GM23338 (cell line): ENCODE data around the gene FILIP1. TPM values are rescaled to one million over a fixed set of nuclear protein-coding genes. Genes with fewer than 3 reads are reported as not detected.
"Not testable (repeated sequence)": the region's sequence is repeated elsewhere in the genome, so short reads cannot be mapped to it uniquely, and the experiment has no call there.

Experiments used
- ATAC-seq: fragments of 200-7000 bp; cut with Tn5 transposase; 3 replicates; pipeline ENCODE4 v1.9.1; 2020
- DNase-seq: peaks from one replicate; pipeline ENCODE4 v3.0.0-alpha.2; 2015; ENCODE audit warnings: low spot score
- H2AFZ ChIP-seq: fragments of 200-600 bp; sonication (generic); 2 replicates; pipeline ENCODE4 v1.8.0; 2016; ENCODE audit warnings: antibody characterized with exemption, mild to moderate bottlenecking, moderate library complexity
- H3F3A ChIP-seq: fragments of 200-600 bp; sonication (generic); replicated peaks from 2 replicates; pipeline ENCODE4 v1.8.0; 2017; ENCODE audit warnings: antibody characterized with exemption, mixed run types, low read depth
- H3K27ac ChIP-seq: fragments of 200-600 bp; sonication (generic); 2 replicates; pipeline ENCODE4 v1.6.1; 2016; ENCODE audit warnings: low read depth
- H3K27me3 ChIP-seq: fragments of 200-600 bp; sonication (generic); 2 replicates; pipeline ENCODE4 v1.8.0; 2016; ENCODE audit warnings: mild to moderate bottlenecking, mixed run types, moderate library complexity; ENCODE audit not compliant: insufficient read depth
- H3K36me3 ChIP-seq: fragments of 200-600 bp; sonication (generic); 2 replicates; pipeline ENCODE4 v1.8.0; 2016; ENCODE audit warnings: mild to moderate bottlenecking; ENCODE audit not compliant: insufficient read depth
- H3K4me1 ChIP-seq: fragments of 200-600 bp; sonication (generic); 2 replicates; pipeline ENCODE4 v1.8.0; 2016; ENCODE audit warnings: mild to moderate bottlenecking, moderate library complexity; ENCODE audit not compliant: insufficient read depth
- H3K4me2 ChIP-seq: fragments of 200-600 bp; sonication (generic); 2 replicates; pipeline ENCODE4 v1.7.1; 2017; ENCODE audit warnings: mixed run types
- H3K4me3 ChIP-seq: fragments of 200-600 bp; sonication (generic); 2 replicates; pipeline ENCODE4 v1.6.1; 2016; ENCODE audit warnings: mixed run types
- H3K79me2 ChIP-seq: fragments of 200-600 bp; sonication (generic); replicated peaks from 2 replicates; pipeline ENCODE4 v1.8.0; 2017; ENCODE audit warnings: mild to moderate bottlenecking; ENCODE audit not compliant: insufficient read depth
- H3K9me2 ChIP-seq: fragments of 200-600 bp; sonication (generic); 2 replicates; pipeline ENCODE4 v1.8.0; 2017; ENCODE audit not compliant: insufficient read depth
- H4K20me1 ChIP-seq: fragments of 200-600 bp; sonication (generic); replicated peaks from 2 replicates; pipeline ENCODE4 v1.8.0; 2017; ENCODE audit warnings: mild to moderate bottlenecking; ENCODE audit not compliant: insufficient read depth
- H3K27ac Mint-ChIP-seq: 2 replicates; pipeline ENCODE4 v1.8.0; 2020; ENCODE audit warnings: inconsistent platforms, mild to moderate bottlenecking, moderate library complexity, mixed read lengths
- H3K27me3 Mint-ChIP-seq: 3 replicates; pipeline ENCODE4 v1.8.0; 2022; ENCODE audit warnings: low read depth, mild to moderate bottlenecking, moderate library complexity, mixed read lengths, inconsistent platforms; ENCODE audit not compliant: insufficient read depth, poor library complexity
- H3K36me3 Mint-ChIP-seq: 3 replicates; pipeline ENCODE4 v1.8.0; 2021; ENCODE audit warnings: low read depth, mild to moderate bottlenecking, inconsistent platforms, moderate library complexity, mixed read lengths
- H3K4me1 Mint-ChIP-seq: 3 replicates; pipeline ENCODE4 v1.8.0; 2020; ENCODE audit warnings: mild to moderate bottlenecking, inconsistent platforms, mixed read lengths
- H3K4me3 Mint-ChIP-seq: 3 replicates; pipeline ENCODE4 v1.8.0; 2021; ENCODE audit warnings: moderate library complexity, mild to moderate bottlenecking, inconsistent platforms, mixed read lengths
- H3K9me3 Mint-ChIP-seq: 3 replicates; pipeline ENCODE4 v1.8.0; 2020; ENCODE audit warnings: moderate library complexity, mild to moderate bottlenecking, inconsistent platforms, mixed read lengths
- CREB1 ChIP-seq: fragments of 250-450 bp; sonication (Bioruptor Pico); IDR thresholded peaks from 2 replicates; pipeline ENCODE4 v1.5.0; 2020; ENCODE audit warnings: low read depth, mild to moderate bottlenecking, moderate library complexity
- EZH2 ChIP-seq: fragments of 200-600 bp; sonication (generic); IDR thresholded peaks from one replicate; pipeline ENCODE4 v1.8.0; 2017; ENCODE audit warnings: antibody characterized with exemption, mild to moderate bottlenecking, low read depth; ENCODE audit not compliant: unreplicated experiment
- EZH2phosphoT487 ChIP-seq: fragments of 200-600 bp; sonication (generic); IDR thresholded peaks from one replicate; pipeline ENCODE4 v1.8.1; 2018; ENCODE audit warnings: antibody characterized with exemption; ENCODE audit not compliant: unreplicated experiment
- JUNB ChIP-seq: IDR thresholded peaks from one replicate; pipeline ENCODE4 v1.6.1; 2016; ENCODE audit warnings: antibody characterized with exemption; ENCODE audit not compliant: unreplicated experiment
- NANOG ChIP-seq: IDR thresholded peaks from 2 replicates; pipeline ENCODE4 v1.6.1; 2016; ENCODE audit warnings: antibody characterized with exemption, borderline replicate concordance
- POLR2AphosphoS5 ChIP-seq: IDR thresholded peaks from 2 replicates; pipeline ENCODE4 v1.6.1; 2016; ENCODE audit warnings: antibody characterized with exemption, low read depth
- STAT1 ChIP-seq: IDR thresholded peaks from one replicate; pipeline ENCODE4 v1.6.1; 2016; ENCODE audit warnings: antibody characterized with exemption; ENCODE audit not compliant: unreplicated experiment
- ZNF114 ChIP-seq: fragments of 250-450 bp; sonication (Bioruptor Pico); IDR thresholded peaks from 2 replicates; pipeline ENCODE4 v1.5.0; 2020; ENCODE audit warnings: mild to moderate bottlenecking, moderate library complexity
- ZNF331 ChIP-seq: fragments of 250-450 bp; sonication (Bioruptor Pico); IDR thresholded peaks from 2 replicates; pipeline ENCODE4 v1.5.0; 2020; ENCODE audit warnings: low read depth, mild to moderate bottlenecking, moderate library complexity
- ZNF462 ChIP-seq: fragments of 250-450 bp; sonication (Bioruptor Pico); IDR thresholded peaks from 2 replicates; pipeline ENCODE4 v1.5.0; 2020; ENCODE audit warnings: mild to moderate bottlenecking, moderate library complexity
- polyA plus RNA-seq: library from polyadenylated mRNA; unstranded; fragments of >200 nt; fragmentation: Nextera tagmentation; extraction: Ambion mirVana; gene quantifications from 2 replicates; pipeline ENCODE4 v1.2.1, GENCODE V29; 2016
- total RNA-seq: library from RNA; depleted of rRNA; stranded (reverse); fragments of >200 nt; shearing (Covaris generic); gene quantifications from 2 replicates; pipeline ENCODE4 v1.2.3, GENCODE V29; 2014

FILIP1 gene
- total and polyA plus RNA-seq, 2 experiments from 2014 or later, result 3.7 to 6.4 TPM

- H3K4me1 ChIP-seq, H4K20me1 ChIP-seq, H3K4me1 Mint-ChIP-seq, H3K27ac ChIP-seq, H3K4me3 ChIP-seq, ATAC-seq, H3K9me2 ChIP-seq, DNase-seq, H3K79me2 ChIP-seq, H3F3A ChIP-seq, H3K36me3 ChIP-seq, H3K4me3 Mint-ChIP-seq, H2AFZ ChIP-seq, H3K27me3 ChIP-seq, H3K36me3 Mint-ChIP-seq, H3K27me3 Mint-ChIP-seq, H3K4me2 ChIP-seq, H3K27ac Mint-ChIP-seq: not testable (repeated sequence)
- peaks cover 13% of the 10 kb centered on the region for H3K9me3 Mint-ChIP-seq
These were observed 51.7 kb downstream of the FILIP1 start for GRCh38 chr6:75441883-75442282.

GRCh38 chr6:75441479-75441878 lies 52.1 kb downstream of the FILIP1 start:
- not testable (repeated sequence) for H3K27me3 ChIP-seq, H3K4me2 ChIP-seq, H3K4me3 ChIP-seq, H3K36me3 ChIP-seq, H3K27ac Mint-ChIP-seq, H3K4me1 Mint-ChIP-seq, H3K4me1 ChIP-seq, H3K4me3 Mint-ChIP-seq, H3K27me3 Mint-ChIP-seq, H3F3A ChIP-seq, ATAC-seq, H2AFZ ChIP-seq, H3K36me3 Mint-ChIP-seq, H3K27ac ChIP-seq, H3K79me2 ChIP-seq, H3K9me2 ChIP-seq, H4K20me1 ChIP-seq, DNase-seq
- peaks cover 13% of the 10 kb centered on the region for H3K9me3 Mint-ChIP-seq

GRCh38 chr6:75438442-75439116 lies 55.0 kb downstream of the FILIP1 start:
- H2AFZ ChIP-seq, result no peak overlapping the region
- Mint-ChIP-seq H3K9me3 (peaks cover 13% of the 10 kb centered on the region), H3K4me1 (no peaks in the 10 kb centered on the region), H3K27me3 (no peaks in the 10 kb centered on the region), H3K36me3 (peaks cover 8% of the 10 kb centered on the region; the same call in 2 of the 3 replicates), H3K4me3 (no peak overlapping the region), H3K27ac (no peak overlapping the region)
- H3K36me3 ChIP-seq, result no peaks in the 10 kb centered on the region; the same call in 1 of the 2 replicates
- no peaks in the 10 kb centered on the region for H3F3A ChIP-seq
- ATAC-seq, result no peak
- no peak overlapping the region for H3K4me3 ChIP-seq
- H3K9me2 ChIP-seq, result no peaks in the 10 kb centered on the region
- H3K27ac ChIP-seq, result no peak overlapping the region
- H4K20me1 ChIP-seq, result no peaks in the 10 kb centered on the region
- no peak overlapping the region for H3K4me2 ChIP-seq
- no peaks in the 10 kb centered on the region for H3K79me2 ChIP-seq
- no peak for DNase-seq
- H3K27me3 ChIP-seq, result no peaks in the 10 kb centered on the region
- no peaks in the 10 kb centered on the region for H3K4me1 ChIP-seq
- no peak for TF ChIP-seq EZH2phosphoT487
- no peak for TF ChIP-seq POLR2AphosphoS5
- TF ChIP-seq STAT1, result no peak
- no peak for TF ChIP-seq NANOG
- TF ChIP-seq CREB1 (CRISPR knock-in tag), result no peak
- no peak for TF ChIP-seq EZH2
- TF ChIP-seq ZNF331 (CRISPR knock-in tag), result no peak
- no peak for TF ChIP-seq ZNF114
- TF ChIP-seq ZNF462, result no peak
- no peak for TF ChIP-seq JUNB
